GM23248 (cell line): ENCODE measurements around the gene VWF.

Experiments
- EZH2 ChIP-seq: fragments of 200-600 bp; sonication (generic); IDR thresholded peaks from 2 replicates; pipeline ENCODE4 v1.6.1; 2018; ENCODE audit warnings: antibody characterized with exemption, mild to moderate bottlenecking; ENCODE audit not compliant: insufficient read depth, poor library complexity, severe bottlenecking
- EZH2phosphoT487 ChIP-seq: fragments of 200-600 bp; sonication (generic); IDR thresholded peaks from 2 replicates; pipeline ENCODE4 v1.6.1; 2018; ENCODE audit warnings: antibody characterized with exemption, moderate library complexity, mild to moderate bottlenecking, low read depth; ENCODE audit not compliant: insufficient read depth

GRCh38 chr12:6032726-6033125 is 91.7 kb downstream of the VWF start:
- TF ChIP-seq EZH2: no peak
- no peak for TF ChIP-seq EZH2phosphoT487
